CD14-positive monocyte (primary cell): ENCODE measurements around the gene BATF3. TPM values are rescaled to one million over a fixed set of nuclear protein-coding genes. Genes with fewer than 3 reads are reported as not detected.
A peak's percentile ranks its signal among the peaks of the same experiment; 100 is the strongest.

Experiments
- DNase-seq, 3 donors: peaks; one replicate each; pipeline ENCODE4 v3.0.0-alpha.2; 2011 to 2022
- H2AFZ ChIP-seq: 2 replicates; pipeline ENCODE4 v1.6.0; 2012; ENCODE audit warnings: mild to moderate bottlenecking, low read depth, low read length, inconsistent platforms; ENCODE audit not compliant: insufficient read depth, poor library complexity, severe bottlenecking
- H3K27ac ChIP-seq, 2 donors: 1 replicate in 1 of 2; 2 replicates in 1 of 2; pipeline ENCODE4 v1.5.1; 2012 to 2013; ENCODE audit warnings: low read length in 2 of 2, control low read depth in 1 of 2, inconsistent platforms in 1 of 2, low read depth in 1 of 2, mild to moderate bottlenecking in 1 of 2
- H3K27me3 ChIP-seq, 2 donors: one replicate each; pipeline versions ENCODE4 v1.6.0 to v1.6.1; 2011 to 2013; ENCODE audit warnings: low read length in 2 of 2; ENCODE audit not compliant: control insufficient read depth in 2 of 2, insufficient read depth in 2 of 2
- H3K36me3 ChIP-seq, 2 donors: replicated peaks in 1 of 2; 1 replicate in 1 of 2; 2 replicates in 1 of 2; pipeline versions ENCODE4 v1.5.1 to v1.6.1; 2012 to 2013; ENCODE audit warnings: low read length in 2 of 2, control low read depth in 1 of 2, inconsistent platforms in 1 of 2, mild to moderate bottlenecking in 1 of 2; ENCODE audit not compliant: insufficient read depth in 2 of 2, control insufficient read depth in 1 of 2
- H3K4me1 ChIP-seq, 2 donors: 1 replicate in 1 of 2; 2 replicates in 1 of 2; pipeline versions ENCODE4 v1.5.1 to v1.6.1; 2012 to 2013; ENCODE audit warnings: low read length in 2 of 2, control low read depth in 1 of 2, inconsistent platforms in 1 of 2, mild to moderate bottlenecking in 1 of 2, moderate library complexity in 1 of 2; ENCODE audit not compliant: insufficient read depth in 2 of 2, control insufficient read depth in 1 of 2
- H3K4me2 ChIP-seq: replicated peaks from 2 replicates; pipeline ENCODE3; 2012; ENCODE audit warnings: low read length, moderate library complexity, mild to moderate bottlenecking; ENCODE audit not compliant: poor library complexity, severe bottlenecking; ENCODE audit errors: extremely low read depth
- H3K4me3 ChIP-seq, 3 experiments: fragments of 200-600 bp in 1 of 3; sonication (generic) in 1 of 3; replicated peaks in 1 of 3; 1 replicate in 2 of 3; 2 replicates in 1 of 3; pipeline ENCODE4 v1.5.1; 2011 to 2013; ENCODE audit warnings: low read length in 3 of 3, mild to moderate bottlenecking in 3 of 3, control low read depth in 2 of 3, low read depth in 2 of 3, inconsistent platforms in 1 of 3, moderate library complexity in 1 of 3
- H3K79me2 ChIP-seq: 2 replicates; pipeline ENCODE4 v1.6.0; 2012; ENCODE audit warnings: mild to moderate bottlenecking, control low read depth, inconsistent platforms, low read length, moderate library complexity; ENCODE audit not compliant: insufficient read depth
- H3K9ac ChIP-seq: 2 replicates; pipeline ENCODE4 v1.6.0; 2017; ENCODE audit warnings: low read length, mild to moderate bottlenecking; ENCODE audit not compliant: insufficient read depth, poor library complexity, severe bottlenecking
- H3K9me3 ChIP-seq, 2 donors: replicated peaks in 1 of 2; 1 replicate in 1 of 2; 2 replicates in 1 of 2; pipeline versions ENCODE4 v1.5.1 to v1.6.1; 2012 to 2013; ENCODE audit warnings: low read length in 2 of 2, control low read depth in 1 of 2; ENCODE audit not compliant: control insufficient read depth in 1 of 2, insufficient read depth in 1 of 2
- H4K20me1 ChIP-seq: 2 replicates; pipeline ENCODE4 v1.6.0; 2012; ENCODE audit warnings: mild to moderate bottlenecking, low read length, control low read depth, moderate library complexity; ENCODE audit not compliant: insufficient read depth
- H3K27ac Mint-ChIP-seq, 7 donors: one replicate each; pipeline ENCODE4 v1.8.0; 2020; ENCODE audit warnings: mild to moderate bottlenecking in 7 of 7, mixed read lengths in 7 of 7, moderate library complexity in 6 of 7, inconsistent platforms in 2 of 7
- H3K27me3 Mint-ChIP-seq, 3 donors: one replicate each; pipeline ENCODE4 v1.8.0; 2021 to 2022; ENCODE audit warnings: low read depth in 3 of 3, mild to moderate bottlenecking in 3 of 3, mixed read lengths in 3 of 3, moderate library complexity in 3 of 3, inconsistent platforms in 1 of 3
- H3K36me3 Mint-ChIP-seq, 2 donors: one replicate each; pipeline ENCODE4 v1.8.0; 2020; ENCODE audit warnings: mixed read lengths in 2 of 2, inconsistent platforms in 1 of 2, mild to moderate bottlenecking in 1 of 2
- H3K4me1 Mint-ChIP-seq: one replicate; pipeline ENCODE4 v1.8.0; 2020; ENCODE audit warnings: mild to moderate bottlenecking, mixed read lengths
- H3K4me3 Mint-ChIP-seq, 2 donors: one replicate each; pipeline ENCODE4 v1.8.0; 2020; ENCODE audit warnings: mild to moderate bottlenecking in 2 of 2, mixed read lengths in 2 of 2, moderate library complexity in 1 of 2
- H3K9me3 Mint-ChIP-seq, 7 donors: one replicate each; pipeline ENCODE4 v1.8.0; 2020 to 2022; ENCODE audit warnings: mixed read lengths in 7 of 7, mild to moderate bottlenecking in 6 of 7, moderate library complexity in 6 of 7, inconsistent platforms in 2 of 7
- CTCF ChIP-seq: fragments of 200-600 bp; IDR thresholded peaks from one replicate; pipeline ENCODE4 v1.8.0; 2022; ENCODE audit warnings: antibody characterized with exemption, mild to moderate bottlenecking
- WGBS: methylation state at CpG from one replicate; pipeline ENCODE4 v1.1.5; 2013; ENCODE audit warnings: missing lambda C conversion rate; ENCODE audit not compliant: insufficient coverage; 5-methylcytosine and 5-hydroxymethylcytosine counted together
- intact Hi-C, 2 donors: fragments of 100-400 bp; cut with micrococcal nuclease; formaldehyde crosslinking; loops; one replicate each; pipeline versions ENCODE4 v1.15.0 to v1.15.1; 2023
- polyA plus RNA-seq, 3 donors: library from polyadenylated mRNA; depleted of rRNA in 1 of 3; unstranded in 2 of 3; stranded (reverse) in 1 of 3; fragments of 300-500 nt in 2 of 3; fragments of >200 nt in 1 of 3; fragmentation: Illumina TruSeq in 2 of 3; gene quantifications; 1 replicate in 2 of 3; 2 replicates in 1 of 3; pipeline ENCODE4 v1.2.3, GENCODE V29; 2012 to 2021

BATF3 gene
- polyA plus RNA-seq, 3 donors, result 9.3 to 34.7 (median 15.1) TPM

- H3K27me3 Mint-ChIP-seq, result peaks cover 0 to 4% (median 0%) of the 10 kb centered on the region in 3 donors
- H3K9ac ChIP-seq, result no peak overlapping the region
- H3K27me3 ChIP-seq, result no peaks in the 10 kb centered on the region
- peak overlapping the region in 6 of 7 donors; percentile 44 to 99 (median 96) for H3K27ac Mint-ChIP-seq
- H3K4me3 Mint-ChIP-seq, result no peak overlapping the region
- H3K79me2 ChIP-seq, result no peaks in the 10 kb centered on the region
- 85% methylated on average over 6 of the region's 6 CpGs for WGBS
- no peaks in the 10 kb centered on the region for H3K9me3 Mint-ChIP-seq
- intact Hi-C loops, result no loop called here
- H3K36me3 ChIP-seq, result no peaks in the 10 kb centered on the region
- H4K20me1 ChIP-seq, result no peaks in the 10 kb centered on the region
- TF ChIP-seq CTCF, result no peak
- H3K36me3 Mint-ChIP-seq, result peaks cover 5 to 12% of the 10 kb centered on the region in 2 donors
- no peaks in the 10 kb centered on the region for H3K9me3 ChIP-seq
- peaks cover 67% of the 10 kb centered on the region for H3K4me1 Mint-ChIP-seq
- H3K4me3 ChIP-seq, result peak overlapping the region in 1 of 3 experiments; percentile 48
- H2AFZ ChIP-seq, result no peak overlapping the region
- peaks cover 64% of the 10 kb centered on the region in 2 donors for H3K4me1 ChIP-seq
- peak overlapping the region in 1 of 2 donors; percentile 77 for H3K27ac ChIP-seq
- no peak for DNase-seq
- peak overlapping the region; percentile 59 for H3K4me2 ChIP-seq
Measured at GRCh38 chr1:212684076-212684475, 15.6 kb downstream of the BATF3 start.

DNA sequence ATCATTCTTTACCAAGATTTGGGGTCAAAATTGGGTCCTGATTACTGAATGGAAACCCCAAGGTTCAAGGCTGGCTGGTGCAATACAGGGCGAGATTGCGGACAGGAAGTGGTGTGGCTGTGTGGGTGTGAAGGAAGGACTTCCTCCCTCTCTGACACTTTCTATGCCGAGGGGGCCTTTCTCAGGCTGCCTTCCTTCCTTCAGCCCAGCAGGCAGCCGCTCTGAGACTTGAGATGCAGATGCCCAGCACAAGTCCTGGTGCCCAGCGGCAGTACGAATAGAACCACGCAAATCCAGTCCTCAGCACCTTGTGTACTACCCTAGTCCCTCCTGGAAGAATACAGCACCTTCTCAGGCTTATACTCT is 16.3 kb downstream of the BATF3 start:
- peaks cover 74% of the 10 kb centered on the region for H3K4me1 Mint-ChIP-seq
- peaks cover 5 to 12% of the 10 kb centered on the region in 2 donors for H3K36me3 Mint-ChIP-seq

More for the DNA sequence above, 16.3 kb downstream of the BATF3 start:
- DNase-seq, result peak; percentile 74 to 95 (median 80)
- Histone ChIP-seq H3K4me1 (peaks cover 71 to 72% of the 10 kb centered on the region in 2 donors), H3K79me2 (no peaks in the 10 kb centered on the region), H4K20me1 (no peaks in the 10 kb centered on the region), H3K27ac (peak overlapping the region; percentile 77 to 85), H3K36me3 (no peaks in the 10 kb centered on the region), H3K9ac (peak overlapping the region; percentile 10), H3K27me3 (no peaks in the 10 kb centered on the region), H3K4me3 (peak overlapping the region in 1 of 3 experiments; percentile 48), H3K4me2 (peak overlapping the region; percentile 59), H3K9me3 (no peaks in the 10 kb centered on the region), H2AFZ (peak overlapping the region; percentile 43)
- Mint-ChIP-seq H3K4me3 (peak overlapping the region; percentile 63 to 70), H3K27ac (peak overlapping the region; percentile 93 to 99 (median 97)), H3K27me3 (peaks cover 0 to 4% (median 0%) of the 10 kb centered on the region in 3 donors), H3K9me3 (no peaks in the 10 kb centered on the region)
- intact Hi-C loops, result no loop called here
- no peak for TF ChIP-seq CTCF
- 19% methylated on average over 6 of the region's 7 CpGs for WGBS
